ENCODE results near the gene COL5A1.

GRCh38 chr9:134781591-134782302, 140.1 kb downstream of the COL5A1 start:
- TF ChIP-seq CTCF (IDR thresholded peaks at IDR 0.05 in 4 of 5, conservative IDR thresholded peaks at IDR 0.05 in 1 of 5) (peak in 1 of 5 experiments; percentile 19), POLR2A (IDR thresholded peaks at IDR 0.05) (no peak)
